Measurements from ENCODE around the gene ABCD3.

DNA sequence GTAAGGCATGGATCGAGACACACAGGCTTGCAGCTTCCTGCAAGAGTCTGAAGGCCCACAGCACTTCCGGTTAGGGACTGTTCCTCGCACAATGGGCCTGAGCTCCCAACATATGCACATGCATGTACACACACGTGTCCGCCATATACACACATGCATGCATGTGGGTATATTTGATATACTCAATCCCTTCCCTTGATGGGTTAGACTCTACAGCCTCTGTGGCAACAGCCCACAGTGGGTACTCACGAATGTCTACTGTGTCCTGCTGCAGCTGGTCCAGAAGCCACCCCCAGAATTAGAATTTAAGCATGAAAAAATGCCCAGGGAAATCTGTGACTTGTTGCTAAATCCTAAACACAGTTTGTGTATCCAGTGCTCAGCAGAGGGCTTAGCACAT is 113.5 kb downstream of the ABCD3 start:
- TF ChIP-seq, protein P1, sequence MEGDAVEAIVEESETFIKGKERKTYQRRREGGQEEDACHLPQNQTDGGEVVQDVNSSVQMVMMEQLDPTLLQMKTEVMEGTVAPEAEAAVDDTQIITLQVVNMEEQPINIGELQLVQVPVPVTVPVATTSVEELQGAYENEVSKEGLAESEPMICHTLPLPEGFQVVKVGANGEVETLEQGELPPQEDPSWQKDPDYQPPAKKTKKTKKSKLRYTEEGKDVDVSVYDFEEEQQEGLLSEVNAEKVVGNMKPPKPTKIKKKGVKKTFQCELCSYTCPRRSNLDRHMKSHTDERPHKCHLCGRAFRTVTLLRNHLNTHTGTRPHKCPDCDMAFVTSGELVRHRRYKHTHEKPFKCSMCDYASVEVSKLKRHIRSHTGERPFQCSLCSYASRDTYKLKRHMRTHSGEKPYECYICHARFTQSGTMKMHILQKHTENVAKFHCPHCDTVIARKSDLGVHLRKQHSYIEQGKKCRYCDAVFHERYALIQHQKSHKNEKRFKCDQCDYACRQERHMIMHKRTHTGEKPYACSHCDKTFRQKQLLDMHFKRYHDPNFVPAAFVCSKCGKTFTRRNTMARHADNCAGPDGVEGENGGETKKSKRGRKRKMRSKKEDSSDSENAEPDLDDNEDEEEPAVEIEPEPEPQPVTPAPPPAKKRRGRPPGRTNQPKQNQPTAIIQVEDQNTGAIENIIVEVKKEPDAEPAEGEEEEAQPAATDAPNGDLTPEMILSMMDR (IDR thresholded peaks at IDR 0.05): no peak
- TF ChIP-seq POLR2AphosphoS5 (IDR thresholded peaks at IDR 0.05) (no peak), POLR2A (IDR thresholded peaks at IDR 0.05) (no peak)
